Type B pancreatic cell (in vitro differentiated cells): ENCODE results near the gene CHDH. TPM values are rescaled to one million over a fixed set of nuclear protein-coding genes. Genes with fewer than 3 reads are reported as not detected.

Experiments used
- DNase-seq: peaks from one replicate; pipeline ENCODE4 v3.0.0; 2021; ENCODE audit warnings: mixed read lengths; ENCODE audit not compliant: unreplicated experiment; ENCODE audit errors: extremely low spot score
- H3K27ac Mint-ChIP-seq: 2 replicates; pipeline ENCODE4 v1.8.0; 2021; ENCODE audit warnings: mild to moderate bottlenecking, mixed read lengths
- H3K27me3 Mint-ChIP-seq: 2 replicates; pipeline ENCODE4 v1.8.0; 2021; ENCODE audit warnings: mixed read lengths
- H3K36me3 Mint-ChIP-seq: 2 replicates; pipeline ENCODE4 v1.8.0; 2021; ENCODE audit warnings: mixed read lengths
- H3K4me1 Mint-ChIP-seq: one replicate; pipeline ENCODE4 v1.8.0; 2021; ENCODE audit warnings: mixed read lengths; ENCODE audit not compliant: unreplicated experiment
- H3K4me3 Mint-ChIP-seq: 2 replicates; pipeline ENCODE4 v1.8.0; 2021; ENCODE audit warnings: mild to moderate bottlenecking, mixed read lengths
- H3K9me3 Mint-ChIP-seq: 2 replicates; pipeline ENCODE4 v1.8.0; 2021; ENCODE audit warnings: mixed read lengths
- CTCF ChIP-seq: fragments of 200-600 bp; sonication (generic); conservative IDR thresholded peaks from 2 replicates; pipeline ENCODE4 v1.5.0; 2021; ENCODE audit warnings: antibody characterized with exemption, mild to moderate bottlenecking
- total RNA-seq: library from RNA; stranded (reverse); gene quantifications from 2 replicates; pipeline ENCODE4 v1.2.1, GENCODE V29; 2021; ENCODE audit warnings: low replicate concordance

The CHDH gene
- total RNA-seq, 1 donor from 2014 or later: 8.0 TPM

DNA sequence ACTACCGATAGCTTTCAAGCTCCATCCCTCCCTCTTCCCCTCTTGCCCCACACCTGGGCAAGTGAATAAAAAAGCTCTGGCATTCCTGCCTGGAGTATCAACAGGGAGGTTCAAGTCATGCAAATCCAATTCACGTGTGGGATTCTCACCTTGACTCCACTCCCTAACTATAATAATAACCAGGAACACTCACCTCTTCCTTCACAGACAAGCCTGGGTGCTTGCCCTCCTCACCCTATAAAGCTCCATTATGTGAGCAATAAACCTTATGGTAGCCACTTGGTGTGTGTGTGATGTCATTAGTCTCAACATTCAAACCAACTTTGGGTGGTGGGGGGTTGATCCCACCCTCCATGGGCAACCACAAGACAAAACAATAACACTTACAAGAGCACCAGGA, 16.6 kb downstream of the CHDH start:
- H3K4me1 Mint-ChIP-seq: peaks cover 3% of the 10 kb centered on the region
- TF ChIP-seq CTCF: no peak
- H3K36me3 Mint-ChIP-seq: peaks cover 4% of the 10 kb centered on the region
- no peaks in the 10 kb centered on the region for H3K9me3 Mint-ChIP-seq
- no peaks in the 10 kb centered on the region for H3K27me3 Mint-ChIP-seq
- H3K27ac Mint-ChIP-seq: no peak overlapping the region
- no peak overlapping the region for H3K4me3 Mint-ChIP-seq
- DNase-seq: no peak

DNA sequence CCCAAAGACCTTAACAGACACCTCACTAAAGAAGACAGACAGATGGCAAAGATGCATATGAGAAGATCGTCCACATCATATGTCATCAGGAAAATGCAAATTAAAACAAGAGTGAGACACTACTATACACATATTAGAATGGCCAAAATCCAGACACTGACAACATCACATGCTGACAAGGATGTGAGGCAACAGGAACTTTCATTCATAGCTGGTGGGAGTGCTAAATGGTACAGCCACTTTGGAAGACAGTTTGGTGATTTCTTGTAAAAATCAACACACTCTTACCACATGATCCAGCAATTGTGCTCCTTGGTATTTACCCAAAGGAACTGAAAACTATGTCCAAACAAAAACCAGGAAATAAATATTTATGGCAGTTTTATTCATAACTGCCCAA, 17.6 kb downstream of the CHDH start:
- no peak for DNase-seq
- TF ChIP-seq CTCF: no peak
- Mint-ChIP-seq H3K4me3 (no peak overlapping the region), H3K36me3 (peaks cover 4% of the 10 kb centered on the region), H3K27me3 (no peaks in the 10 kb centered on the region), H3K27ac (no peak overlapping the region), H3K9me3 (no peaks in the 10 kb centered on the region), H3K4me1 (peaks cover 10% of the 10 kb centered on the region)

DNA sequence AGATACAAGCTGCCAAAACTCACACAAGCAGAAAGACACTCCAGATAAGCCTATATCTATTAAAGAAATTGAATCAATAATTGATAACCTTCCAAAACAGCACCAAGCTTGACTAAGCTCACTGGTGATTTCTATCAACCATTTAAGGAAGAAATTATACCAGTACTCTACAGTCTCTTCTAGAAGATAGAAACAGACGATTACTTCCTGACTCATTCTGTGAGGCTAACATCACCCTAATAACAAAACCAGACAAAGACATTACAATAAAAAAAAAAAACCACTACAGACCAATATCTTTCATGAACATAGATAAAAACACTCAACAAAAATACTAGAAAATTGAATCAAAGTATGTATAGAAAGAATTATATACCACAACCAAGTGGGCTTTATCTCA, 20.2 kb downstream of the CHDH start:
- no peaks in the 10 kb centered on the region for H3K36me3 Mint-ChIP-seq
- H3K9me3 Mint-ChIP-seq: no peaks in the 10 kb centered on the region
- H3K4me1 Mint-ChIP-seq: peaks cover 7% of the 10 kb centered on the region
- no peak for TF ChIP-seq CTCF
- H3K4me3 Mint-ChIP-seq: no peak overlapping the region
- no peaks in the 10 kb centered on the region for H3K27me3 Mint-ChIP-seq
- no peak overlapping the region for H3K27ac Mint-ChIP-seq
- no peak for DNase-seq

- DNase-seq: no peak
- Mint-ChIP-seq H3K9me3 (no peaks in the 10 kb centered on the region), H3K36me3 (no peaks in the 10 kb centered on the region), H3K27me3 (no peaks in the 10 kb centered on the region), H3K27ac (no peak overlapping the region), H3K4me3 (no peak overlapping the region), H3K4me1 (peaks cover 7% of the 10 kb centered on the region)
- TF ChIP-seq CTCF: no peak
Observed at GRCh38 chr3:53824795-53825194, 21.4 kb downstream of the CHDH start.

GRCh38 chr3:53823956-53824657, 22.1 kb downstream of the CHDH start:
- Mint-ChIP-seq H3K36me3 (no peaks in the 10 kb centered on the region), H3K27ac (no peak overlapping the region), H3K27me3 (no peaks in the 10 kb centered on the region), H3K9me3 (no peaks in the 10 kb centered on the region), H3K4me3 (no peak overlapping the region), H3K4me1 (peaks cover 7% of the 10 kb centered on the region)
- no peak for TF ChIP-seq CTCF
- DNase-seq: no peak
